GM21526 (cell line): ENCODE measurements around the gene NR2E3.

Source experiments
- ATAC-seq: cut with Tn5 transposase; IDR thresholded peaks from one replicate; pipeline ENCODE4 v1.9.1; 2021; ENCODE audit warnings: moderate library complexity; ENCODE audit not compliant: unreplicated experiment, low FRiP score

NR2E3 gene

GRCh38 chr15:71810256-71811035 is at the start of gene NR2E3:
Gene NR2E3, plus strand, starts transcription at chr15:71810554. Its CDS starts 190 bp downstream, at chr15:71810744.
- ATAC-seq: no peak

GRCh38 chr15:71760852-71761251 is 49.5 kb upstream of the NR2E3 start:
- ATAC-seq: no peak

- ATAC-seq: no peak
Measured at GRCh38 chr15:71761649-71762048, 48.7 kb upstream of the NR2E3 start.

- no peak for ATAC-seq
Measured at GRCh38 chr15:71768184-71768583, 42.2 kb upstream of the NR2E3 start.

- ATAC-seq: no peak
Measured at GRCh38 chr15:71773206-71773859, 37.0 kb upstream of the NR2E3 start.

GRCh38 chr15:71775856-71776255 is 34.5 kb upstream of the NR2E3 start:
- ATAC-seq: no peak

- ATAC-seq: no peak
Measured at GRCh38 chr15:71776304-71776703, 34.0 kb upstream of the NR2E3 start.

GRCh38 chr15:71777216-71777943 is 33.0 kb upstream of the NR2E3 start:
- no peak for ATAC-seq

- no peak for ATAC-seq
Measured at GRCh38 chr15:71779073-71779797, 31.1 kb upstream of the NR2E3 start.

- ATAC-seq: no peak
Measured at GRCh38 chr15:71780115-71780976, 30.0 kb upstream of the NR2E3 start.

- ATAC-seq: no peak
Measured at GRCh38 chr15:71781179-71781964, 29.0 kb upstream of the NR2E3 start.

- ATAC-seq: no peak
Measured at GRCh38 chr15:71781965-71782265, 28.4 kb upstream of the NR2E3 start.

GRCh38 chr15:71782422-71783165 is 27.8 kb upstream of the NR2E3 start:
- no peak for ATAC-seq

- no peak for ATAC-seq
Measured at GRCh38 chr15:71784719-71785118, 25.6 kb upstream of the NR2E3 start.

GRCh38 chr15:71785996-71786395 is 24.4 kb upstream of the NR2E3 start:
- no peak for ATAC-seq

GRCh38 chr15:71786673-71787072 is 23.7 kb upstream of the NR2E3 start:
- ATAC-seq: no peak

GRCh38 chr15:71788646-71789579 is 21.4 kb upstream of the NR2E3 start:
- no peak for ATAC-seq

- no peak for ATAC-seq
Measured at GRCh38 chr15:71789616-71790015, 20.7 kb upstream of the NR2E3 start.
